SK-N-SH treated with all-trans-retinoic acid at 6 μM for 48 hours (cell line): ENCODE results near the gene RPRD1B.
A peak's percentile ranks its signal among the peaks of the same experiment; 100 is the strongest.

Experiments
- ATAC-seq: fragments of 200-7000 bp; cut with Tn5 transposase; 3 replicates; pipeline ENCODE4 v1.9.1; 2020; ENCODE audit warnings: mild to moderate bottlenecking, moderate library complexity
- ARNTL ChIP-seq: fragments of 450-650 bp; formaldehyde crosslinking; IDR thresholded peaks from 2 replicates; pipeline ENCODE4 v1.5.0; 2020; ENCODE audit warnings: low read depth, mild to moderate bottlenecking, moderate library complexity, borderline replicate concordance
- BACH2 ChIP-seq: fragments of 250-450 bp; sonication (Bioruptor Pico); IDR thresholded peaks from 2 replicates; pipeline ENCODE4 v1.9.0; 2021; ENCODE audit warnings: mild to moderate bottlenecking, borderline replicate concordance
- CSDC2 ChIP-seq: fragments of 250-450 bp; sonication (Bioruptor Pico); IDR thresholded peaks from 2 replicates; pipeline ENCODE4 v1.5.0; 2020; ENCODE audit warnings: mild to moderate bottlenecking, moderate library complexity
- ESRRG ChIP-seq: fragments of 250-450 bp; sonication (Bioruptor Pico); IDR thresholded peaks from 2 replicates; pipeline ENCODE4 v1.6.1; 2021; ENCODE audit warnings: mild to moderate bottlenecking
- GLIS3 ChIP-seq: fragments of 250-450 bp; sonication (Bioruptor Pico); IDR thresholded peaks from 2 replicates; pipeline ENCODE4 v1.5.0; 2020; ENCODE audit warnings: mild to moderate bottlenecking, moderate library complexity
- ISL1 ChIP-seq: fragments of 250-450 bp; sonication (Bioruptor Pico); IDR thresholded peaks from 2 replicates; pipeline ENCODE4 v2.1.2; 2022; ENCODE audit warnings: mild to moderate bottlenecking, moderate library complexity
- OSR1 ChIP-seq: fragments of 250-450 bp; sonication (Bioruptor Pico); IDR thresholded peaks from 2 replicates; pipeline ENCODE4 v1.8.0; 2022; ENCODE audit warnings: moderate library complexity, mild to moderate bottlenecking, inconsistent platforms
- POU6F1 ChIP-seq: fragments of 250-450 bp; sonication (Bioruptor Pico); IDR thresholded peaks from 2 replicates; pipeline ENCODE4 v1.8.0; 2021; ENCODE audit warnings: low read depth, mild to moderate bottlenecking, moderate library complexity, borderline replicate concordance
- PPARA ChIP-seq: fragments of 250-450 bp; sonication (Bioruptor Pico); IDR thresholded peaks from 2 replicates; pipeline ENCODE4 v1.5.0; 2020; ENCODE audit warnings: mild to moderate bottlenecking, borderline replicate concordance
- RARB ChIP-seq: fragments of 250-450 bp; sonication (Bioruptor Pico); IDR thresholded peaks from 2 replicates; pipeline ENCODE4 v1.8.0; 2021; ENCODE audit warnings: mild to moderate bottlenecking, moderate library complexity
- SNAI2 ChIP-seq: fragments of 250-450 bp; sonication (Bioruptor Pico); IDR thresholded peaks from 2 replicates; pipeline ENCODE4 v1.5.0; 2020; ENCODE audit warnings: mild to moderate bottlenecking, moderate library complexity
- TCF4 ChIP-seq: fragments of 250-450 bp; sonication (Bioruptor Pico); IDR thresholded peaks from 2 replicates; pipeline ENCODE4 v1.8.0; 2021; ENCODE audit warnings: mild to moderate bottlenecking, moderate library complexity, borderline replicate concordance
- TOX ChIP-seq: fragments of 250-450 bp; sonication (Bioruptor Pico); IDR thresholded peaks from 2 replicates; pipeline ENCODE4 v1.8.0; 2021; ENCODE audit warnings: mild to moderate bottlenecking, moderate library complexity, borderline replicate concordance
- TSHZ2 ChIP-seq: fragments of 250-450 bp; sonication (Bioruptor Pico); IDR thresholded peaks from 2 replicates; pipeline ENCODE4 v1.5.0; 2020; ENCODE audit warnings: mild to moderate bottlenecking, moderate library complexity
- ZC3H10 ChIP-seq: fragments of 250-450 bp; sonication (Bioruptor Pico); IDR thresholded peaks from 2 replicates; pipeline ENCODE4 v1.5.1; 2021; ENCODE audit warnings: mild to moderate bottlenecking, moderate library complexity
- ZFP3 ChIP-seq: fragments of 250-450 bp; sonication (Bioruptor Pico); IDR thresholded peaks from 2 replicates; pipeline ENCODE4 v1.5.0; 2020; ENCODE audit warnings: mild to moderate bottlenecking, moderate library complexity
- ZFP30 ChIP-seq: fragments of 450-650 bp; formaldehyde crosslinking; IDR thresholded peaks from 2 replicates; pipeline ENCODE4 v1.5.0; 2022; ENCODE audit warnings: mild to moderate bottlenecking, moderate library complexity
- ZNF70 ChIP-seq: fragments of 450-650 bp; formaldehyde crosslinking; IDR thresholded peaks from 2 replicates; pipeline ENCODE4 v1.5.0; 2020; ENCODE audit warnings: mild to moderate bottlenecking, moderate library complexity
- ZNF8 ChIP-seq: fragments of 450-650 bp; formaldehyde crosslinking; IDR thresholded peaks from 2 replicates; pipeline ENCODE4 v1.5.0; 2020; ENCODE audit warnings: mild to moderate bottlenecking, moderate library complexity
- TF ChIP-seq, protein P1 (sequence below): fragments of 250-450 bp; sonication (Bioruptor Pico); IDR thresholded peaks from 2 replicates; pipeline ENCODE4 v1.8.0; 2020; ENCODE audit warnings: mild to moderate bottlenecking, moderate library complexity, borderline replicate concordance
- TF ChIP-seq, protein P2 (sequence below): fragments of 250-450 bp; sonication (Bioruptor Pico); IDR thresholded peaks from 2 replicates; pipeline ENCODE4 v1.5.1; 2021; ENCODE audit warnings: mild to moderate bottlenecking, moderate library complexity

The RPRD1B gene

GRCh38 chr20:38108438-38108985, 75.0 kb downstream of the RPRD1B start (continued):
- TF ChIP-seq, protein P1, sequence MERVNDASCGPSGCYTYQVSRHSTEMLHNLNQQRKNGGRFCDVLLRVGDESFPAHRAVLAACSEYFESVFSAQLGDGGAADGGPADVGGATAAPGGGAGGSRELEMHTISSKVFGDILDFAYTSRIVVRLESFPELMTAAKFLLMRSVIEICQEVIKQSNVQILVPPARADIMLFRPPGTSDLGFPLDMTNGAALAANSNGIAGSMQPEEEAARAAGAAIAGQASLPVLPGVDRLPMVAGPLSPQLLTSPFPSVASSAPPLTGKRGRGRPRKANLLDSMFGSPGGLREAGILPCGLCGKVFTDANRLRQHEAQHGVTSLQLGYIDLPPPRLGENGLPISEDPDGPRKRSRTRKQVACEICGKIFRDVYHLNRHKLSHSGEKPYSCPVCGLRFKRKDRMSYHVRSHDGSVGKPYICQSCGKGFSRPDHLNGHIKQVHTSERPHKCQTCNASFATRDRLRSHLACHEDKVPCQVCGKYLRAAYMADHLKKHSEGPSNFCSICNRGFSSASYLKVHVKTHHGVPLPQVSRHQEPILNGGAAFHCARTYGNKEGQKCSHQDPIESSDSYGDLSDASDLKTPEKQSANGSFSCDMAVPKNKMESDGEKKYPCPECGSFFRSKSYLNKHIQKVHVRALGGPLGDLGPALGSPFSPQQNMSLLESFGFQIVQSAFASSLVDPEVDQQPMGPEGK (CRISPR knock-in tag): peak; percentile 51

GRCh38 chr20:38108986-38109541, 75.5 kb downstream of the RPRD1B start:
- ATAC-seq: peak; percentile 61
- TF ChIP-seq TSHZ2 (CRISPR knock-in tag) (no peak), ZNF70 (CRISPR knock-in tag) (no peak), TCF4 (CRISPR knock-in tag) (peak; percentile 19; the same call in 1 of the 2 replicates), ZC3H10 (CRISPR knock-in tag) (no peak), POU6F1 (CRISPR knock-in tag) (no peak), ARNTL (CRISPR knock-in tag) (no peak), RARB (CRISPR knock-in tag) (peak; percentile 76; the same call in 1 of the 2 replicates), BACH2 (0 out of 2 replicates have a peak, but pooled peaks have one; percentile 33), ISL1 (CRISPR knock-in tag) (no peak; the same call in 1 of the 2 replicates), ZNF8 (CRISPR knock-in tag) (no peak), OSR1 (CRISPR knock-in tag) (no peak), CSDC2 (CRISPR knock-in tag) (peak; percentile 5; the same call in 1 of the 2 replicates), ZFP30 (CRISPR knock-in tag) (no peak), TOX (CRISPR knock-in tag) (peak; percentile 86), SNAI2 (CRISPR knock-in tag) (no peak)
- TF ChIP-seq, protein P2, sequence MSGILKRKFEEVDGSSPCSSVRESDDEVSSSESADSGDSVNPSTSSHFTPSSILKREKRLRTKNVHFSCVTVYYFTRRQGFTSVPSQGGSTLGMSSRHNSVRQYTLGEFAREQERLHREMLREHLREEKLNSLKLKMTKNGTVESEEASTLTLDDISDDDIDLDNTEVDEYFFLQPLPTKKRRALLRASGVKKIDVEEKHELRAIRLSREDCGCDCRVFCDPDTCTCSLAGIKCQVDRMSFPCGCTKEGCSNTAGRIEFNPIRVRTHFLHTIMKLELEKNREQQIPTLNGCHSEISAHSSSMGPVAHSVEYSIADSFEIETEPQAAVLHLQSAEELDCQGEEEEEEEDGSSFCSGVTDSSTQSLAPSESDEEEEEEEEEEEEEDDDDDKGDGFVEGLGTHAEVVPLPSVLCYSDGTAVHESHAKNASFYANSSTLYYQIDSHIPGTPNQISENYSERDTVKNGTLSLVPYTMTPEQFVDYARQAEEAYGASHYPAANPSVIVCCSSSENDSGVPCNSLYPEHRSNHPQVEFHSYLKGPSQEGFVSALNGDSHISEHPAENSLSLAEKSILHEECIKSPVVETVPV (CRISPR knock-in tag): no peak
- TF ChIP-seq, all 23 proteins: peak for 5

DNA sequence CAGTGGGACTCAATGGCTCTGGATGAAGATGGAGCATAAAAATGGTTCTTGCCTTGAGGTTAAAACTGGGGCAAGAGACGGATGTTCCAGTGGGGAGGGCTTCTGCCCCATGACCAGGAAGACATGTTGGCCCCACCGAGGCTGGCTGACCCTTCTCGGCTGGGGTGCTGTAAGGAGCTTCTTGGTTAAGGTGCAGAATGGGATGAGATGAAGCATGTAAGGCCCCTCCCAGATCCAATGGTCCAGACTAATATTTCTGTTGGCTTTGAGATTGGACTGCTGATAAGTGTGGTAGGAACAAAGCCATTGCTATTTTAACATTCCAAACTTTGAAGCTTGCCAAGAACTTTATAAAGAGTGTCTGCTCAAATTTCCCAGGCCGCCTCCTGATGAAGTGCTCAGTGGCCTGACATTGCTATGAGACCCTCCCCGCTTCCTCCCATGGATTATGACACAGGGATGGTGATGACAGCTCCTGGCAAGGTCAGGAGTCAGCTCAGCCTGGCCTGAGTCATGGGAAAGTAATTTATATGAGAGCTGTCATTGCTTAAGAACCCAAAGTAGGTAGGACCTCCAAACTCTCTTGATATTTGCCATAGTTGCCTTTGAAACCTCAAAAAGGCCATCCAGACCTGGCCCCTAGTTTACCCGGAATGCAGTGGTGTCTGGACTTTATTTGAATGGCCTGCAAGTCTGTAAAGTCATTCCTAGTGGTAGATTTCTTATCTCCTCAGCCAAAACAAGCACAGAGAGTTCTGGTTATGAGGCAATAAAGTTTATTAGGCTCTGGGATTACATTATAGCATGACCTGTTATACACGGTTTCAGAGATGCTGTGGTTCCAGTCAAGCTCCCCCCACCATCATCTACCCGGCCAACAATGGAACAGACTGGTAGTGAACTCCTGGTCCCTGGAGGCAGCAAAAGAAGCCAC, 76.3 kb downstream of the RPRD1B start:
- ATAC-seq: peak; percentile 75
- TF ChIP-seq ZFP3 (CRISPR knock-in tag): peak; percentile 73; the same call in 1 of the 2 replicates
- TF ChIP-seq TCF4 (CRISPR knock-in tag): peak; percentile 91
- TF ChIP-seq PPARA (CRISPR knock-in tag): no peak
- peak; percentile 68 for TF ChIP-seq TOX (CRISPR knock-in tag)
- TF ChIP-seq ZFP30 (CRISPR knock-in tag): no peak
- no peak; the same call in 1 of the 2 replicates for TF ChIP-seq RARB (CRISPR knock-in tag)
- TF ChIP-seq ARNTL (CRISPR knock-in tag): no peak
- no peak for TF ChIP-seq ESRRG
- TF ChIP-seq ZNF70 (CRISPR knock-in tag): 0 out of 2 replicates have a peak, but pooled peaks have one; percentile 10
- no peak for TF ChIP-seq ZNF8 (CRISPR knock-in tag)
- peak; percentile 90 for TF ChIP-seq CSDC2 (CRISPR knock-in tag)
- peak; percentile 36; the same call in 1 of the 2 replicates for TF ChIP-seq GLIS3 (CRISPR knock-in tag)
- TF ChIP-seq TSHZ2 (CRISPR knock-in tag): peak; percentile 83
- TF ChIP-seq, protein P1 (CRISPR knock-in tag): peak; percentile 59
- TF ChIP-seq OSR1 (CRISPR knock-in tag): no peak
- TF ChIP-seq BACH2: no peak
